ENCODE data around the gene NIF3L1.

Gene NIF3L1

GRCh38 chr2:200847939-200848338 lies 41.2 kb upstream of the NIF3L1 start:
- Histone ChIP-seq H3K27ac (ENCODE audit: low read depth, low read length, poor library complexity, severe bottlenecking) (no peak overlapping the region), H4K20me1 (ENCODE audit: insufficient read depth, low read length) (no peaks in the 10 kb centered on the region), H3K4me3 (ENCODE audit: low read depth, low read length, poor library complexity, severe bottlenecking) (no peak overlapping the region), H3F3A (ENCODE audit: insufficient read depth, low read length) (peaks cover 9% of the 10 kb centered on the region), H3K9ac (ENCODE audit: low read length) (no peak overlapping the region), H3K4me1 (ENCODE audit: insufficient read depth, low read length, severe bottlenecking) (no peaks in the 10 kb centered on the region), H3K79me2 (ENCODE audit: insufficient read depth, low read length) (no peaks in the 10 kb centered on the region), H3K36me3 (ENCODE audit: insufficient read depth, low read length) (peaks cover 24% of the 10 kb centered on the region), H3K27me3 (ENCODE audit: insufficient read depth, low read length) (no peaks in the 10 kb centered on the region), H2AFZ (ENCODE audit: low read length) (no peak overlapping the region), H3K9me3 (ENCODE audit: low read length) (no peaks in the 10 kb centered on the region), H3K4me2 (ENCODE audit: low read length) (no peak overlapping the region), H3K9me2 (ENCODE audit: low read depth, low read length) (no peaks in the 10 kb centered on the region)
- TF ChIP-seq EZH2 (IDR thresholded peaks at IDR 0.05; ENCODE audit: borderline replicate concordance, low read length) (no peak), CTCF (IDR thresholded peaks at IDR 0.05; ENCODE audit: low read length) (no peak)

GRCh38 chr2:200850512-200851256 lies 38.5 kb upstream of the NIF3L1 start:
- TF ChIP-seq EZH2 (IDR thresholded peaks at IDR 0.05; ENCODE audit: borderline replicate concordance, low read length): no peak
- no peak for TF ChIP-seq CTCF (IDR thresholded peaks at IDR 0.05; ENCODE audit: low read length)
- Histone ChIP-seq H3K79me2 (ENCODE audit: insufficient read depth, low read length) (no peaks in the 10 kb centered on the region), H3F3A (ENCODE audit: insufficient read depth, low read length) (peaks cover 17% of the 10 kb centered on the region), H3K4me1 (ENCODE audit: insufficient read depth, low read length, severe bottlenecking) (no peaks in the 10 kb centered on the region), H2AFZ (ENCODE audit: low read length) (no peak overlapping the region), H3K9me3 (ENCODE audit: low read length) (no peaks in the 10 kb centered on the region), H3K27me3 (ENCODE audit: insufficient read depth, low read length) (no peaks in the 10 kb centered on the region), H3K4me2 (ENCODE audit: low read length) (no peak overlapping the region), H4K20me1 (ENCODE audit: insufficient read depth, low read length) (no peaks in the 10 kb centered on the region), H3K36me3 (ENCODE audit: insufficient read depth, low read length) (peaks cover 52% of the 10 kb centered on the region), H3K27ac (ENCODE audit: low read depth, low read length, poor library complexity, severe bottlenecking) (no peak overlapping the region), H3K9me2 (ENCODE audit: low read depth, low read length) (no peaks in the 10 kb centered on the region), H3K4me3 (ENCODE audit: low read depth, low read length, poor library complexity, severe bottlenecking) (no peak overlapping the region), H3K9ac (ENCODE audit: low read length) (no peak overlapping the region)

- H3K27me3 ChIP-seq (ENCODE audit: insufficient read depth, low read length): no peaks in the 10 kb centered on the region
- H3K4me1 ChIP-seq (ENCODE audit: insufficient read depth, low read length, severe bottlenecking): no peaks in the 10 kb centered on the region
- TF ChIP-seq CTCF (IDR thresholded peaks at IDR 0.05; ENCODE audit: low read length): no peak
- no peak for TF ChIP-seq EZH2 (IDR thresholded peaks at IDR 0.05; ENCODE audit: borderline replicate concordance, low read length)
- H3K36me3 ChIP-seq (ENCODE audit: insufficient read depth, low read length): peaks cover 61% of the 10 kb centered on the region
- H3K9ac ChIP-seq (ENCODE audit: low read length): no peak overlapping the region
- H3F3A ChIP-seq (ENCODE audit: insufficient read depth, low read length): peaks cover 17% of the 10 kb centered on the region
- no peaks in the 10 kb centered on the region for H4K20me1 ChIP-seq (ENCODE audit: insufficient read depth, low read length)
- no peak overlapping the region for H3K4me3 ChIP-seq (ENCODE audit: low read depth, low read length, poor library complexity, severe bottlenecking)
- H2AFZ ChIP-seq (ENCODE audit: low read length): no peak overlapping the region
- H3K9me3 ChIP-seq (ENCODE audit: low read length): no peaks in the 10 kb centered on the region
- H3K27ac ChIP-seq (ENCODE audit: low read depth, low read length, poor library complexity, severe bottlenecking): no peak overlapping the region
- H3K79me2 ChIP-seq (ENCODE audit: insufficient read depth, low read length): no peaks in the 10 kb centered on the region
- no peak overlapping the region for H3K4me2 ChIP-seq (ENCODE audit: low read length)
- H3K9me2 ChIP-seq (ENCODE audit: low read depth, low read length): no peaks in the 10 kb centered on the region
These were observed 37.5 kb upstream of the NIF3L1 start for GRCh38 chr2:200851398-200852248.
